HG03108 (cell line): ENCODE results near the gene RAMACL.
"Not testable (repeated sequence)": the region's sequence is repeated elsewhere in the genome, so short reads cannot be mapped to it uniquely, and the experiment has no call there.

ENCODE experiments used
- ATAC-seq: cut with Tn5 transposase; IDR thresholded peaks from one replicate; pipeline ENCODE4 v1.9.1; 2021; ENCODE audit warnings: moderate library complexity; ENCODE audit not compliant: unreplicated experiment

The RAMACL gene

DNA sequence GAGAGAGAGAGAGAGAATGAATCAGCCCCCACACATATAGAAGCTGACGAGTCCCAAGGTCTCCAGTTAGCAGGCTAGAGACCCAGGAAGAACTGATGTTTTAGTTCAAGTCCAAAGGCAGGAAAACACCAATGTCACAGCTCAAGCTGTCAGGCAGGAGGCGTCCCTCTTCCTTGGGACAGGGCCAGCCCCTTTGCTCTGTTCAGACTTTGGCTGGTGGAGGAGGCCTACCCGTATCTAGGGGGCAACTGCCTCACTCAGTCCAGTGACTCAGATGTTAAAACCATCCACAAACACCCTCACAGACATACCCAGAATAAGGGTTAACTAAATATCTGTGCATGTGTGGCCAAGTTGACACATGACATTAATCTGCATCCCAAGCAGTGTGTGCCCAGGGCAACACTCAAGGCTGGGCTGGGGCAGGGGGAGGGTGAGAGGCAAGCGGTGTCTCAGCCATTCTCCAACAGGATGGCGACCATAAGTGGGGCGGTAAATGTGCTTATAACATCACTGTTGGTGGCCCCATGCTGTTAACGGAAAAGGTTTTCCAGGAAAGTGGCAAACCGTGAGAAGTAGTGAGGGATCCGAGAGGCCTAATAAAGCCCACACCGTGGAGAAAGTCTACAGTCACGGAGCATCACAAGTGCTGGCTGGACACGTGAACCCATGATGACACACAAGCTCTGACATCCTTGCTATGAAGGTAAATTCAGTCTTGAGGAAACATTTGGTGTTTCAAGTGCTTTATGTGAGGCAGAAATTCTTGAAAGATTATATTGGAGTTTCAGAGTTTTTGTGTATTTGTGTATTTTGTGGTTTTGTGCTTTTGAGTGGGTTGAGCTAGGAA lies 28.1 kb downstream of the RAMACL start:
- no peak for ATAC-seq

DNA sequence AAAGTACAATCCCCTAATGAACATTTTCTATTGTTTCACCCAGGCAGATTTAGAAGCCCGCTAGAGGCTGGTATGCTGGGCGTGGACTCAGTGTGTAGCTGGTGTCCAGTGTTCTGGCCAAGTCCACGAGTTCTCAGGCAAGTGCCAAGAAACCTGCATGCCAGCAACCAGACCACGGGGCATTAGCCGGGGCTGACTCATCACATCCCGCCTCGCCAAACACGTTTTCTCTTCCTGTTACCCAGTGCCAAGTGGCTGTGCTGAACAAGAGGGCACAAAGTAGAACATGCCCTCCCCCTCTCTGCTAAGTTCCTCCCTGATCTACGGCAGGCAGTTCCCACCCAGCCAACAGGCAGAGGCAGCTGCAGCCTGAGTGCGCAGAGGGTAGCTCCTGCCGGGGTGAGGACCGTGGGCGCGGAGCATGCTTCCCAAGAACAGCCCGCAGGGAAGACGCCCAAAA lies 29.6 kb downstream of the RAMACL start:
- no peak for ATAC-seq

DNA sequence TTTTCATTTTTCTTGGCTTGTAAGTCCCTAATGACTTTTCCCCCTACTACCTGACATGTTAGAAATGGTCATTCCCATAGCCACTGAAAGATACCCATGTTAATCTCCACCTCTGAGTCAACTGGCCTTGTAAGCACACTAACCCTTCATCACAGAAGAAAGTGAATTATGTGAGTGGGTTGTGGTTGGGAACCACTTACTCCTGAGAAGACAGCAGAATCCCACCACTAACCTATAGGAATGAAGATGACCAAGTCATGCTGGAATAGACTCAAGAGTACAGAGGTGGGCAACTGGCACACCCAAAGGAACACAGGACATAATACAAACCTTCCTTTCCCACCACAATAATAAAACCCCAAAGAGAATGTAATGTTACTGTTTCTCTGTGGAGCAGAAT lies 30.1 kb downstream of the RAMACL start:
- ATAC-seq: no peak

DNA sequence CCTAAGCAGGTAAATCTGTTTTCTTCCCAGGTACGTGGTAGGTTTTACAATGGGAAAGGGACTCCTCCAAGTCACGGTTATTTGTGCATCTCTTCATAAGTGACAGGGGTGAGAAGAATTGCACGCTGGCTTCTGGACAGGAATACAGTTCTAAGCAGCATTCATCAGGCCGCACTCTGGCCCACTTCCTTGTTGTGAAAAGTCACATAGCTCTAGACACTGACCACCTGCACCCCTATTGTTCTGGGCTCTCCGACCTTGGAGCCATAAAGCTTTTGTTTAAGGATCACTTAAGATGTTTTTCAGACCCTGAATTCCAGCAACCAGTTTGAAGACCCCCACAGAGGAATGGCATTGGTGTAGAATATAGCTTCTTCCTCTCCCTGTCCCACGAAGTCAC lies 31.4 kb downstream of the RAMACL start:
- ATAC-seq: no peak

DNA sequence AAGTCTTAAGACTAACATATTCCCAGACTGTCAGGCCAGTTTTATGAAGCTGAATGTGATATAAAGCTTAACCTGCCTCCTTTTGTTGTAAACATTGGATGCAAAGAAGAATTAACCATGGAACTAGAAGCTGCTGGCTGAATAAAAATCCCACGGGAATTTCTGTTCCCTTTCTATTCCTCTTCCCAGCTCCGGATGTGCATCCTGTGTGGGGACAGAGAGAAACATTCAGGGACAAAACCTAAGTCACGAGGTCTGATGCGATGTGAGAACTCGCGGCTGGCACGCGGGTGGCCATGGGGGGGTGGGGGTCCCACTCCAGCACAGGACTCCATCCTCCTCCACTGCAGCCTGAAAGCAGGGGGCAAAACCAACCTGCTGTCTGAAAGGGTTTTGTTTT lies 32.2 kb downstream of the RAMACL start:
- no peak for ATAC-seq

DNA sequence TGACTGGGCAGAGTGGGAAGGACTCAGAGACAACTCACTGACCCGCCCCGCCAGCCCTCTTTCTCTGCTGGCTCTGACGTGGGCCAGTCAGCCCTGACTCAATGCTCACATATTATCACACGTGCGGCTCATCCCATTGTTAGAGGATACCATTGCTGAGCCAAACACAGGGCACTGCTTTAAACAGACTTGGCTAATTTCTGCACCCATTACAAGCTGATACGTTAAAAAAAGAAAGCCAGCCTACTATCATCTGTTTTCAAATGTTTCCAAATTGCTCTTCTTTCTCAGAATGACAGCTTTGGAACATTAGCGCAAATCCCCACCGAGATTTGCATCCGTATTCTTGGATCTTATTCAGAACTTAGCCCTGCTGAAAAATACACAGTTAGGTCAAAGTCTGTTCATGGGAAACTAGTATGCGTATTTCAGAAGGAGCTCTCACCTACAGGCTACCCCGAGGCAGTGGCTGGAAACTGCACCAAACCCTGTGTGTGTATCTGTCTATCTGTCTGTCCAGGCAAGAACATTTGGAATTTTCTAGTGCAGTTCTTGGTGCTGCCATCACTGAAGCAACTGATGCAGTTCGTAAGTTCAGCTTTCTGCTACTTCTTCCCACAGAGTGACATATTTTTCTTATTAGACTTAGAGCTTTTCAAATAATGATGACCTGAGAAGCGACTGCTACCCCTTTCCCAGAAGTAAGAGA lies 32.8 kb downstream of the RAMACL start:
- no peak for ATAC-seq

DNA sequence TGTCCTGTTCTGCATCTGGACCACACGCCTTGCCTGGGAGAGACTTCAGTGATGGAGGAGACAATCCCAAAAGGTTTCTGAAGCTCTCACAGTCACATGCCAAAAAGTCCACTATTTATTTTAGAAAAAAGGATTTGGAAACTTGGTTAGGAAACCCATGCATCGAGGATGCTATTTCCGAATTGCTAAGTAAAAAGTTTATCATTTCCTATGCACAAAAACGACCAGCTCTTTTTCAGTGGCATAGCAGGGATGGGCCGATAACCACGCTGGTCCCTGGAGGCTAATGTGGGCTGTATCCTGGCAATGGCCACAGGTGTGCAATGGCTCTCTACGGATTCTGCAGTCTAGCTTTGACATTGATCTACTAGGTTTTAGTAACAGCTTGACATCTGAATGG lies 33.9 kb downstream of the RAMACL start:
- ATAC-seq: no peak

DNA sequence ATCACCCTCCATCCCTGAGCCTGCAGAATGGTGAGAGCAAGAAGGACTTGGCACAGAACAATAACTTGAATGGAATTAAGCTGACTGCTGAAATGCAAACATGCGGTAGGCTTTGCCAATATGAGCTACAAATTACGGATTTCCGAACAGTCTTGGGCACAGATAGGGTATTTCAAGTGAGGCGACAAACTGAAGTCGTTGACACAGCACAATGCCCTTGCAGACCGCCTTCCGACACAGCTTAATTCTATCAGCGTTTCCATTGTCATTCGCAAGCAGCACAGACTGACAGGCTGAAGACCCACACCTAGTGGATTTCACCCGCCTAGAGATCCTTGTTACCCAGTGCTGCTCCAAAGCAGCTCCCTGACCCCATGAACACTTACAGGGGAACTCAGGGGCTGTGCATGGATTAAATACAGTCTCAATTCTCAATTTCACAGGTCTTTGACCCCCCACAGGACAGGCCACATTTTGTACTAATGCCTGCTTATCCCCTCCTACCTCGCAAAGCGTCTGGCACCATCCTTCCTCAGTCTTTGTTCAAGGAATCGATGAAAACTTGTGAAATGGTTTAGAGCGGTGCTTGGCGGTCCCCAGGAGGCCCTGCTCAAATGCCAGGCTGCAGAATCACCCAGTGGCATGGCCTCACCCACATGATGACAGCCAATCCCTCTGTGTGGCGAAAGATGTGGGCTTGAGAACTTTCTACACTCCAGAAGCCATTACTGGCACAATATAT lies 34.6 kb downstream of the RAMACL start:
- no peak for ATAC-seq

DNA sequence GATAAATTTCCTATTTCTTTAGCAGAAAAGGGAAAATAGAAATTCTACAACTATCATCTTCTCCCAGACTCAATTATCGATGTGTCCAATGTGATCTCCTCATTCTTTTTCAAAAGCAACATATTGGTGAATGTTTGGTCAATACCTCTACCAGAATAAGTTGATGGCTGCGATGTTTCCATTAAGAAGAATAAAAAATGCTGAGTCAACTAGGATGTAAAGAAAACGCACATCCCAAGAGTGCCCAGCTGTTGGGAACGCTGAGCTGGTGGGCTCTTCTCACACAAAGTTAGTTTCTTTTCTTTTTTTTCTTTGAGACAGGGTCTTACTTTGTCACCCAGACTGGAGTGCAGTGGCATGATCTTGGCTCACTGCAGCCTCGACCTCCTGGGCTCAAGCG lies 39.8 kb downstream of the RAMACL start:
- ATAC-seq: no peak

DNA sequence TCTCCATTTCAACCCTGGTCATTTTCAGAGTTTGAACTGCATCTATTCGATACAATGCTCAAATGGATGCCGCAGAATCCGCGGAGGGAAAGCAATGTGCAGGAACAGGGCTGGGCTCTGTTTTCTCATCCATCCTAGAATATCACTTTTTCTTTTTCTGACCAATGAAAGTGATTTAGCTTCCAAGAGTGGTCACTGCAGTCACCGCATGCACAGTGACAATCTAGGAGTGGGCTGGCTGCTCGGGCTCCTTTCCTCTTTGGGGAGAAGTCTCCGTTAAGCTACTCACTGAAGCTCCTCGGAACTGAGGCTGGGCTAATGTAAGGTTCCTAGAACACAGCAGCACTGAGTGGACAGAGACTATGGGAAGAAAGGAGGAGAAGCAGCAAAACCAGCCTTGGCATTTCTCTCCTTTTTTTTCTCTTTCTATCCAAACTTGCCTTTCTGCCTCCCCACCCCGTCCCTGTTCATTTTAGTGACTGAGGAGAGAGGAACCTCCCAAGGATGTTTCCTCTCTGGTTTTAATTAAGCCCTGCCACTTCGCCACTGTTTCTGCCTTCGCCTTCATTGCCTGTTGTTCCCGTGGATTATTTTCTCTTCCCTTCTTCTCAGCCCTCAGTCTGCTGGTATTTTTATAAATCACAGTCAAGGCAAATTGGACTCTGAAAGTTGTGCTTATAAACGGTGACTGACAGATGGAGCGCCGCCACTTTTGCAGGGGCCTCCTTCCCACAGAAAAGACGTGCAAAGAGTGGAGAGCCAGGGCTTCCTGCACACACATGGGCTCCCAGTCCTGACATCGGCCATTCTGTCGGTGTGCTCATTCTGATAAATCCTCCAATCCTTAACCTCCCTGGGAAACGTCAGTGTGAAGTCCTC lies 41.1 kb downstream of the RAMACL start:
- ATAC-seq: no peak

DNA sequence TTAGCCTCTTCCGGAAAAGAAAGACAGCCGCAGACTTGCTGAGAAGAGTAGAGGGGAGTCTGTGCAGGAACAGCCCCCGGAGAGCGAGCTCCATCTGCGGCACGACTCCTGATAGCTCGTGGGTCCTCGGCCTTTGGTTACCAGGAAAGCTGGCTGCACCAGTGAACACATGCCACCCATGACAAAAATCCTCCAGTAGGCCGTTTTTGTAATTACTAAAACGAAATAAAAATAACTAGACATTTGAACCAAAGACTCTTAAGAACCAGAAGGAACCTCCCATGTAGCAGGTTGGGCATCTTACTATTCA lies 42.2 kb downstream of the RAMACL start:
- no peak for ATAC-seq

DNA sequence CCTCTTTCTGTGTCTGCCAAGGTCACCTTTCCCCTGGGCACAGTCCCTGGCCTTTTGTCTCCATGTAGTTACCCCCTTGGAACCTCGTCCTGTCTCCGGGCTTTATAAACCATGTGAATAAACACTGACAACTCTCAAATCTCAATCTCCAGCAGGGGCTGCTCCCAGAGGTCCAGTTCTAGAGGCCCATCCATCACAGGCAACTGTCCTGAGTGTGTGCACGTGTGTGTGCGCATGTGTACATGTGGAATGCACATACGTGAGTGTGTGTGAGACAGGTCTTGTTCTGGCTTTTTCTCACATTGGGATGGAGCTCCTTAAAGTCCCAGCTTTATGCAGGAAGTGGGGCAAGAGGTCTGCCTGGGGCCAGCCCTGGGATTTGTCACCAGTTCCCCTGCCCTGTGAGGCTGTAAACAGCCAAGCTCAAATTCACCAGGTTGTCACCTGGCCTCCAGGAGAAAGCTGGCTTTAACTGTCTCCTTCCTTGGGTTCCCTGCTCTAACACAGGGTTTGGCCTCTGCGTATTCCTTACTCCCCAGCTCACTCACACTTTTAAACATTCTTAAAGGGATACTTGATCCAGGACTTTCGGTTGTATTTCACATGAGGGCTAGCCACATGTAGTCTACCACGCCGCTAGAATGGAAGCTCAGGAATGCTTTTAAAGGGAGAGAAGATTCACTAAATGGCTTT lies 42.7 kb downstream of the RAMACL start:
- no peak for ATAC-seq

DNA sequence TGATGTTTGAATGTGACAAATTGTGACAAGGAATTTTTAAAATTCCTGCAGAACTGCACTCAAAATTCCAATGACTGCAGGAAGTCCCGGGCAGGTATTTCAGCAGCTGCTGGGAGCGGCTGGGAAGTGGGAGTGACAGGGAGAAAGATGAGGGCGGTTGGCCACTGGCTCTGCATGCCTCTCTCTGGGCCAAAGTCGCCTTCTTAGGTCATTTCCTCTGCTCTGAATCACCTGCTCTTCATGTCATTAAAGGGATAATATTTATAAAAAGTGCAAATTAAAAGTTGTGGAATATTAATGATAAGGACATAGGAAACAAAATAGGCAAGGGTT lies 43.9 kb downstream of the RAMACL start:
- ATAC-seq: no peak

DNA sequence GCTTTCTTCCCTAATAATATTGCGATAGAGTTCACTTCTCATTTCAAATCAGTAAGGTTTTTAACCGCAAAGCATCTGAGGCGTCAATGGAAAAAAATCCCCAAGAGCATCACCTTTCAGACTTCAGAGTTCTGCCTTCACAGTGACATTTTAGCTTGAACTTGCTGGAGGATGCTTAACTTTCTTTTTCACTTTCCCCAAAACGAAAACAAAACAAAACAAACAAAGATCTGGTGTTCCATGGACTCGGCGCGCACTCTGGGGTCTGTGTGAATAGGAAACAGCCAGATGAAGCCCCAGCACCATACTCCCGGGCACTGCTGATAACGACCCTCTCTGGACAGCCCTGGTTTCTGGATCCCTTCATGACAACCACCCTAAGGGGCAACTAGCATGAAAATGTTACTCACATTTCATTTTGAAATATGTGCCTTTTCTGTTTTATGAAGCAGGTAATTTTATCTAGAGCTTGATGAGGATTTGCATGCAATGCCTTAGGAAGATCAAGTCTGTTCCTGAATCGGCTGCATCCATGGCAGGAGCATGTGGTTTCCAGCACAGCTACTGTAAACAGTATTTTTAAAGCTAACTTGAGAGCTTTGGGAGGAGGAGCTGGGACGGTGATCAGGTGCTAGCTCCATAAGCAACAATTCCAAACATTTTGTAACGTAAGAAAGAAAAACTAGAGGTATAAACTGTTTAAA lies 44.5 kb downstream of the RAMACL start:
- ATAC-seq: no peak

DNA sequence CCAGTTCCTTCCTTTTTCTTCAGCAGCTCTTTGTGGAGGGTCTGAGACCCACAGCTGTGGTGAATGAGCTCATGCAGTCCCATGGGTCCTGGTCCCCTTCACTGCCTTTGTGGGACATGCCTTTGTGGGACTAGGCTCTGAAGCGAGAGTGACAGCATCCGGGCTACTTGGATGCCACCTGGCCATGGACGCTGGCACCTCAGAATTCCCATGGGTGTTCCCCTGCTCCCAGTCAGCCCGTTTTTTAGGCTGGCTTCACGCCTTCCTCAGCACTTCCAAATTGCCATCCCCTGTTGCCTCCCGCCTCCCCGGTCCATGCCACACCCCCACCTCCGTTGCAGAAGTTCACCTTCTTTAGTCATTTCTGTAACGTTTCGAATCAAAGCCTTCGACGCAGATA lies 45.1 kb downstream of the RAMACL start:
- peak; percentile 26 for ATAC-seq

DNA sequence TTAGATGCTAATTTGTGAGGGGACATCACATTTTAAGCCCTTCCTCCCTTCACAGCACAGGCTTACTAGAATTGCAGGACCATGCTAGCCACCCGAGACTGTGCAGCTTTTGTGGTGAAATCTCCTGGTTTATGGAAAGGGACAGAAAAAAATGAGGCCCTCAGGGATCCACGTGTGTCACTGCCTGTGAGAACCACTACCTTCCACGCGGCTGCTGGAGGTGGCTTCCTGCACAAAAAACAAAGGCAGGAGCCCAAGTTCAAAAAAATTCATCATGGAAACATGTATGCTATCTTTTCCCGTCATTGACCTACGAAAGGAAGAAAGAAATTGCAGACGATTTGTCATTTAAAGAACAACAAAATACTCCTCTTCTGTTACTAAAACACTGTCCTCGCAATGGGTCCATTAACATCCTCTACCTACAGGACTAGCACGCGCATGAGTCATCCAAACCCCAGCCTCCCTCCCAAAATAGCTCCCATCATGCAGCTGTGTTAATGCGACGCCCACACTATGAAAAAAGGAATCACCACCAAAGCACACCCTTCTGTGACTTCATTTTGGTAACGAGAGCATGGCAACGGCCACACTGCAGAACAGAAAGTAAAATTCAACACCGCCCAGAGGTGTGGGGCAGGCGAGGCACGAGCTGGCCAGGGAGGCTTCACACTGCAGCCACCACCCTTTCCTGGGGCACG lies 45.7 kb downstream of the RAMACL start:
- peak; percentile 93 for ATAC-seq

DNA sequence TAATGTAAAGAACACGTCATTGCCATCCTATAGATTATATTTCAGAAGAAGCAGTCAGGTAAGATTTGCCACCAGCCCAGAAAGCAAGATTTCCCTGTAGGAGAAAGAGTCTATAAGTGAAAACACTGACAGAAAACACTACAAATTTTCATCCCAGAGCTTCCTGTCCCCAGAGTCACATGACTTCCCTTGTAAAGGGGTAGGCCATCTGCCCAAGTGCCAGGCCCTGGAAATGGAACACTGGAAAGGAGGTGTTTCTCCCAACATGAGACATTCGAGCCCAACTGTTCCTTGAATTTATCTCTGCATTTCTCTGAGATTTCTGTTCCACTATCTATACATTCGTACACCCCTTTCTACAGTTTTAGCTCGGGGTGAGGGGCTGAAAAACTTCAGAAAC lies 46.9 kb downstream of the RAMACL start:
- ATAC-seq: no peak

DNA sequence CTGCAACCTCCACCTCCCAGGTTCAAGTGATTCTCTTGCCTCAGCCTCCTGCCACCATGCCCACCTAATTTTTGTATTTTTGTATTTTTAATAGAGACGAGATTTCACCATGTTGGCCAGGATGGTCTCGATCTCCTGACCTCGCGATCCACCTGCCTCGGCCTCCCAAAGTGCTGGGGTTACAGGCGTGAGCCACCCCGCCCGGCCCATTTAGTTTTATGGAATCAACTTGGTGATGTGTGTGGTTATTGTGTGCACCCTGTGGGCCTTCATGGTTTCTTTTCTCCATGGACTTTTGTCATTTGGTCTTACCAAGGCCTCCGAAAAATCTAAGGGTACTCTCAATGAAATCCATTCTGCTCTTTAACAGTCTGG lies 47.5 kb downstream of the RAMACL start:
- ATAC-seq: not testable (repeated sequence)

DNA sequence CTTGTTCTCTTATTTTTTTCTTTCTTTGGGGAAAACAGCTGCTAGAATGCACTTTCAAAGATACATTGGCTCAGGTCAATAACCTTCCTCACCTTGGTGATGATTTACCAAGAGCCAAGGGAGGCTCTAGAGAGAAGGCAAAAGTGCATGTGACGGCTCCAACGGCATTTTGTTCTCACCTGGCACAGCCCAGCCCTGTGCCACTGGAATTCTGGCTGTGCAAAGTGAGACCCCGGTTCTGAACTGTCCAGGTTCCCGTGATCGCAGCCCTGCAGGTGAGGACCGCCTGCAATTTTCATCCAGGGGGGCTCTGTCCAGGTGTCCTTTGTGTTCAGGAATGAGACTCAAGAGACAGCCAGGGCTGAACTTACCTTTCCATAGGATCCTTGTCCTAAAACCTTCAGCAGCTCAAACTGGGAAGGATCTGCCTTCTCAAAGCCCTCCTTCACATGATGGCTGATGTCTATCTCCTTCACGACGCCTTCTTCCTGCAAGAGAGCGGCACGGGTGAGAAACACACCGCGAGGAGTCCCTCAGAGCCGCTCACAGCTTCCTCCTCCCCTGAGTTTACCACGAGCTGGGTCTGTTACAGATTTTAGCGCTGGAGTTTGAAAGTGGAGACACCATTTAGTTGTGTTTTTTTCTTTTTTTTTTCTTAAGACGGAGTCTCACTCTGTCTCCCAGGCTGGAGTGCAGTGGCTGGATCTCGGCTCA lies 48.0 kb downstream of the RAMACL start:
- no peak for ATAC-seq
